HG03354 (cell line): ENCODE measurements around the gene POU1F1.
"Not testable (repeated sequence)": the region's sequence is repeated elsewhere in the genome, so short reads cannot be mapped to it uniquely, and the experiment has no call there.

ENCODE experiments used
- ATAC-seq: cut with Tn5 transposase; IDR thresholded peaks from one replicate; pipeline ENCODE4 v1.9.1; 2021; ENCODE audit warnings: mild to moderate bottlenecking; ENCODE audit not compliant: unreplicated experiment, poor library complexity, severe bottlenecking

The POU1F1 gene, protein sequence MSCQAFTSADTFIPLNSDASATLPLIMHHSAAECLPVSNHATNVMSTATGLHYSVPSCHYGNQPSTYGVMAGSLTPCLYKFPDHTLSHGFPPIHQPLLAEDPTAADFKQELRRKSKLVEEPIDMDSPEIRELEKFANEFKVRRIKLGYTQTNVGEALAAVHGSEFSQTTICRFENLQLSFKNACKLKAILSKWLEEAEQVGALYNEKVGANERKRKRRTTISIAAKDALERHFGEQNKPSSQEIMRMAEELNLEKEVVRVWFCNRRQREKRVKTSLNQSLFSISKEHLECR

DNA sequence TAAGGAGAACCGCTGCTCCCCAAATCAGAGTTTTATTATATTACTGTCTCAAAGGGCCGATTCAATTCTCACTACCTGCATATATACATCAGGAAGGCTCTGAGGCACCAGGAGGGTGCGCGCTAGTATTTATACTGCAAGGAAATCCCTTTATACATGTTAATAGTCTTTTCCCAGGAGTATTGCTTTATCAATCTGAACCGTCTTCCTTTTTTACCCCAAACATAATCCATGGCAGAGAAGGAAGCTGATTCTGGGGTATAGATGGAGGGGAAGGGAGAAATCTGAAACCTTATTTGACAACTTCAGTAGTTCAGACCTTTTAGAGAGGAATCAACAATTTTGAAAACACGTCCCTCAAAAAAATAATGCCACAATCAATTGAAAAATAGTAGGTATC is at the start of gene POU1F1:
Gene POU1F1 (minus strand): TSS at position 101 of the 400 bp plus-strand sequence. CDS start 122 bp downstream, outside the sequence.
- no peak for ATAC-seq

DNA sequence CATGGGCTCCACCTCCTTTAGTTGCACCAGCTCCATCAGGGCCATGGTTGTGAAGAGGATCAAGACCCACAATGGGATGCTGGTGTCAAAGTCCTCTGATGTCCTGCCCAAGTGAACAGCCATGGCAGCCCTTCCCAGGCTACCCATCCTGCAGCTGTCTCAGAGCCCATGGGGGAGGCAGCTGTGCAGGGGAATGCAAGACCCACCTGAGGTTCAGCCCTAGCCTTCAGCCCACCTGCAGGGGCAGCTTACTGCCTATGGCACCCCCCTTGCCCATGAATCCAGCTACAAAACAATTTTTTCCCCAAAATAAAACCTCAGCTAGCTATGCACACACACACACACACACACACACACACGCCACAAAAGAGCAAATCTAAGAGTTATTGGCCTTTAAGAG is 48.2 kb upstream of the POU1F1 start:
- ATAC-seq: no peak

- no peak for ATAC-seq
Observed at GRCh38 chr3:87320756-87321626, 44.6 kb upstream of the POU1F1 start.

DNA sequence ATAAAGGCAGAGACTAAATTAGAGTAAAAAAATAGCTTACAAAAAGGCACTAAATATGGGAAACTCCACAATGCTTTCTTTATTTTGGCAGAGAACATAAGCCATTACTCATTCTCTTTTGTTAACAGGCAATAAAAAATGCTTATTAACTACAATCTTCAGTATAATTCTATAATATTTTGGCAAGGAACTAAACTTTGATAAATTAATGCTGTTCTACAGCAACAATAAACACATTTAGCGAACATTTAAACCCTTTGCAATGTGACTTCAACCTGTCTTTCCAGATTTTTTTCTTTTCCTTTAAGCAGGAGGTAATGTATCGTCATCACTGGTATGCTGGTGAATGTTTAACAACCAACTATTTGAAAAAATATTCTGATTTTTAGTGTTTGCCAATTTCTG is 42.2 kb upstream of the POU1F1 start:
- ATAC-seq: no peak

GRCh38 chr3:87317779-87318178 is 41.4 kb upstream of the POU1F1 start:
- ATAC-seq: no peak

DNA sequence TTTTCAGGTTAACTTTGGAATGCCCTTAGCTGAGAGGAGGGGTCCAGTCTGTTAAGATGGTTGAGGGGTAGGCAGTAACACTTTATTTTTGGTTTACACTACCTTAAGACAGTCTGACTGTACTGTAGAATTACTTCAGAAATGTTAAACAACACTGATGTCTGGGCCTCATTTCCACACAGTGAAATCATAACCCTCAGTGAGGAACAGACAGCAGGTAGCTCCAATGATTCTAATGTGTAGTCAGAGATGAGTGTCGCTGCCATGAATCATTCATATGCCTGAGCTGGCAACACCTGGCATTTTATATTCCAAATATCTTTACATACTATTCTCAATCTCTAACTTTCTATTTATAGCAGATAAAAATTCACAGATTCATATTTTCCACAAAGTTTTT is 37.3 kb upstream of the POU1F1 start:
- ATAC-seq: no peak

DNA sequence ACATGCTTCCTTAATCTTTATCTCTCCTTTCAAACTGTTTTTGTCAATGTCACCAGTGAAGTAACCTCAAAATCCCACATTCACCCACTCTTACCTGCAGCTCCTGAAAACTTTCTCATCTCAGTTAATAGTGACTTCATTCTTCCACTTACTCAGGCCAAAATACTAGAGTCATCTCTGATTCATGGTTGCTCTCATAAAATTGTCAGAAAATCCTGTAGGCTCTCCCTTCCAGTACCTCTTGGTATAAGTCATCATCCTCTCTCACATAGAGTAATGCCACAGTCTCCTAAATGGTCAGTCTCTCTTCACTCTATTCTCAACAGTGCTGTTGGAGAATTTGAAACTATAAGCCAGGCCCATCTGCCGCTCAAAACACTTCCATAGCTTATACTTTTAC is 34.9 kb upstream of the POU1F1 start:
- ATAC-seq: no peak

DNA sequence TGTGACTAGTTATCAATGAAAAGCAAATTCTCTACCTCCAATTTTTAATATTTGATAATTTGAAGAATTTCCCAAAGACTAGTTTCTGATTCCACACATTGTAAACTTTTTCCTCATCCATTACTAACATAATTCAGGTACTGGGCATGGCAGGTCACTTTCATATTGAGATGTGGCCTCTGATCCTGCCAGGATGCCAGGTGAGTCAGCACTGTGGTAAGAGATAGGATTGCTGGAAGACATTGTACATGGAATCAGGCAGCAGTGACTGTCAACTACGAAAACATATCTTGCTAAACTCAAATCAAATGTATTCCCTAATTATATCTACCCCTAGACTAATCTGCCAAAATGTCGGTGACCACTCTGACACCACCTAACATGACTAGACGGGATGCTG is 33.2 kb upstream of the POU1F1 start:
- no peak for ATAC-seq

DNA sequence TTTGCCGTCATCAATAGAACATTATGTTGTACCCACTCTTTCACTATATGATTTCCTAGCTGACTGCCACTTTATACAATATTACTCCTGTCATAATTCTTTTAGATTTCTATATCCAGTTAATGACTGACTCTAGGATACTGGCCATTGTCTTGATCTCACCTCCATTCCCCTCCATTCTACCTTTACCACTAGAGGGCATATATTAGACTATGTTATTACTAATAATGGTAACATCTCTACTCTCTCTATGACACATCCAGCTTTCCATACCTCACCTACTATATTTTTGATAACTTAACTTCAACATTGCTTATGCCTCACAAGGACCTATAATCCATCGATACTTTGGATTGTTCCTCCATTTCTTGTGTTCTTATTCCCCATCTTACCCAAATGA is 31.4 kb upstream of the POU1F1 start:
- ATAC-seq: peak; percentile 65

DNA sequence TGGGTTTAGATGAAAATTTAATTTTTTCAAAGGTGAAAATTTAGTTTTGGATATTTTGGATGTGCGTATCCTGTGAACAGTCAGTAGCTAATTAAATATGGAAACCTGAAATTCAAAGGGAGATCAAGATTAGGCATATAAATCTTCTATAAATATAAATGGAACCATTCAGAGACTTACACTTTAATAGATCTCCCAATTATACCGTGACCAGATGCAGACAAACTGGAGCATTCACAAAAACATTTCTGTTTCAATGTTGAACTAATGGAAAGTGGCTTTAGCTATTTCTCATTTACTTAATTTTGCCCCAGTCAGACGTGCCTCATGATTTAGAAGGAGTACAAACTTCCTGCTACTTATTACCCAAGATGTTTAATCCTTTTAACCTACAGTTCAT is 29.1 kb upstream of the POU1F1 start:
- no peak for ATAC-seq

DNA sequence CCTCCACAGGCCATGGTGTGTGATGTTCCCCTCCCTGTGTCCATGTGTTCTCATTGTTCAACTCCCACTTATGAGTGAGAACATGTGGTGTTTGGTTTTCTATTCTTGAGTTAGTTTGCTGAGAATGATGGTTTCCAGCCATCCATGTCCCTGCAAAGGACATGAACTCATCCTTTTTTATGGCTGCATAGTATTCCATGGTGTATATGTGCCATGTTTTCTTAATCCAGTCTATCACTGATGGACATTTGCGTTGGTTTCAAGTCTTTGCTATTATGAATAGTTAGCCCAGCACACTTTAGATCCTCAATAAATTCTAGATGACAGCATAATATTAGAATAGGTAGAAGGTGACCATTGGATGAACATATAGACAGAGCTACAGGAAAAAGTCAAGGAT is 28.6 kb upstream of the POU1F1 start:
- not testable (repeated sequence) for ATAC-seq

- peak; percentile 95 for ATAC-seq
Observed at GRCh38 chr3:87298111-87298718, 21.8 kb upstream of the POU1F1 start.

DNA sequence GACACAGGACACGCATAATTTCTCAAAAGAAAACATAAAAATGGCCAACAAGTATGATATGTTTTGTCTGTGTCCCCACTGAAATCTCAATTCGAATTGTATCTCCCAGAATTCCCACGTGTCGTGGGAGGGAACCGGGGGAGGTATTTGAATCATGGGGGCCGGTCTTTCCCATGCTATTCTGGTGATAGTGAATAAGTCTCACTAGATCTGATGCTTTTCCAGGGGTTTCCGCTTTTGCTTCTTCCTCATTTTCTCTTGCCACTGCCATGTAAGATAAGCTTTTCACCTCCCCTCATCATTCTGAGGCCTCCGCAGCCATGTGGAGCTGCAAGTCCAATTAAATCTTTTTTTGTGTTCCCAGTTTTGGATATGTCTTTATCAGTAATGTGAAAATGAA is 12.1 kb upstream of the POU1F1 start:
- ATAC-seq: no peak

DNA sequence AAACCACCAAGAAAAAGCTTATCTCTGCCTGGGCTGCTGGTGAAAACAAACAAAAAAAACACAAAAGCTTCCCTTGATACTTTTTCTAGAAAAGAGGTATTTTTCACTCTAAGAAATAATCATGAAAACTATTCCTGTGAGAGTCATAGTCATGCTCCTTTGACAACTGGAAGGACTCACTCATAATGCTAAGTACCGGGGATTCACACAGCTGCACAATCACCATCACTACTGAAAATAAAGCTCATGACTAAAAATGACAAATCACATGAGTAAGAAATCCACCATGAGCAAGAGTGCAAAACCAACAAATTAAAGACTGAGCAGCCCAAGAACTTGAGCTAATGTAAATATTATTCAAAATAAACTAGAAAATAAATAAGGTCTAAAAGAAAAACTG is 10.6 kb upstream of the POU1F1 start:
- ATAC-seq: peak; percentile 53

- ATAC-seq: peak; percentile 75
Observed at GRCh38 chr3:87272718-87273341, 3.6 kb downstream of the POU1F1 start.

- no peak for ATAC-seq
Observed at GRCh38 chr3:87270908-87271700, 5.3 kb downstream of the POU1F1 start.

DNA sequence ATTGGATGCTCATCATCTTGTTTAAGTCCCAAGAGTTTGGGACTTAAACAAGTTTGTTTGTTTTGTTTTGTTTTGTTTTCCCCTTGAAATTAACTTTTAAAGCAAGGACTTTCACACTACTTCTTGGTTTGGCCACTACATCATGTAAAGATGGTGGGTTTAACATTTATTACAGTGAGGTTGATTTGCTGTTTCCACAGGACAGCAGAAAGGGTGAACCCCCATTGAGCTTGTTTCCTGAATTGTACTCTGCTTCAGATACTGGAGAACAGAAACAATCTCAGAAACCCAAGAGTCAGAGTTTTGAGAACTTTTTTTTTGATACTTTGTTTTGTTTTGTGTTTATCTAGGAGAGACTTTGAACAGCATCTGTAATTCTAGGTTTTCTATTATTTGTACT is 6.7 kb downstream of the POU1F1 start:
- ATAC-seq: no peak

GRCh38 chr3:87268646-87269211 is 7.7 kb downstream of the POU1F1 start:
- ATAC-seq: no peak

DNA sequence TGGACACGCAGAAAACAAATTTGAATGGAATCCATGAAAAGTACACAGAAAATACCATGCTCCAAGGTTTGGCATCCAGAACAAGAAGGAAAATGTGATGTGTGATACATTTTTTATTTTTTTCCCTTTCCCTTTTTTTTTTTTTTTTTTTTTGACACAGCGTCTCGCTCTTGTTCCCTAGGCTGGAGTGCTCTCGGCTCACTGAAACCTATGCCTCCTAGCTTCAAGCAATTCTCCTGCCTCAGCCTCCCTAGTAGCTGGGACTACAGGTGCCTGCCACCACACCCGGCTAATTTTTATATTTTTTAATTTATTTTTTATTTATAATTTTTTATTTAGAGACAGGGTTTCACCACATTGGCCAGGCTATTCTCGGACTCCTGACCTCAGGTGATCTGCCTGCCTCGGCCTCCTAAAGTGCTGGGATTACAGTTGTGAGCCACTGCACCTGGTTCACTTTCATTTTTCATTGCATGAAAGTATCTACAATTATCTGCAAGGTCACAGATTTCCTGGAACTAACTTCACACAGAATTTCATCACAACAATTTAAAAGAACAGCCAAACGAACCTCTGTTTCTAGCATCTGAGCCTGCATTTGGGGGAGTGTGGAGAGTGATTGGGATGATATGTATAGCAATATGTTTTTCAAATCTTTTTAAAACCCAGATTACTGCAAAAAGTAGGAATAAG is 8.3 kb downstream of the POU1F1 start:
- ATAC-seq: no peak
